ENCODE data around the gene MAPT.
"Not testable (repeated sequence)": the region's sequence is repeated elsewhere in the genome, so short reads cannot be mapped to it uniquely, and the experiment has no call there.

MAPT gene

GRCh38 chr17:46013502-46014165 lies 119.3 kb downstream of the MAPT start:
- DNase-seq = no peak

DNA sequence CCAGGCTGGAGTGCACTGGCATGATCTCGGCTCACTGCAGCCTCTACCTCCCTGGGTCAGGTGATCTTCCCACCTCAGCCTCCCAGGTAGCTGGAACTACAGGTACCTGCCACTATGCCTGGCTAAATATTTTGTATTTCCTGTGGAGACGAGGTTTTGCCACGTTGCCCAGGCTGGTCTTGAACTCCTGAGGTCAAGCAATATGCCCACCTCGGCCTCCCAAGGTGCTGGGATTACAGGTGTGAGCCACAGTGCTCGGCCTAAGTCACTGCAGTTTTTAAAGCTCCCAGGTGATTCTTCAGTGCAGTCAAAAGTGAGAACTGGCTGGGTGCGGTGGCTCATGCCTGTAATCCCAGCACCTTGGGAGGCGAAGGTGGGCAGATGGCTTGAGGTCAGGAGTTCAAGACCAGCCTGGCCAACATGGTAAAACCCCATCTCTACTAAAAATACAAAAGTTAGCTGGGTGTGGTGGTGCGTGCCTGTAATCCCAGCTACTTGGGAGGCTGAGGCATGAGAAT lies 125.1 kb downstream of the MAPT start:
- DNase-seq = not testable (repeated sequence)

- DNase-seq = peak; percentile 53
Observed at GRCh38 chr17:46020023-46020761, 125.8 kb downstream of the MAPT start.

DNA sequence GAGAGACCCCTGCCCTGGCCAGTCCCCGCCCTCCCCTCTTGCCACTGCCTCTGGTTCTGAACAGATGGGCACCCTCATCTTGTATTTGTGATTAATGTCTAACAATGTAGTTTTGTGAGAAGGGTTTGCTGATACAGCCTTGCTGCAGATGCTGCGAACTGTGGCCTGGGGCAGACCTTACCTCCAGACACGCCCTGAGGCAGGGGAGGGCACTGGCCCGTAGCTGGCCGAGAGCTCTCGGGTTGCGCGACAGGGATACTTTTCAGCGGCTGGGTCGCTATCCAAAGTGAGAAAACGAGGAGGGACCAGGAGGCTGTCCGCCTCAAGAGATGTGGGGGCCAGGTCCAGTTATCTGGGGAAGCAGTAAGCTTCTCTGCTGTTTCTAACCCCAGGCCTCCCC lies 126.6 kb downstream of the MAPT start:
- DNase-seq = no peak

- DNase-seq = not testable (repeated sequence)
Observed at GRCh38 chr17:46023366-46023765, 129.0 kb downstream of the MAPT start.

DNA sequence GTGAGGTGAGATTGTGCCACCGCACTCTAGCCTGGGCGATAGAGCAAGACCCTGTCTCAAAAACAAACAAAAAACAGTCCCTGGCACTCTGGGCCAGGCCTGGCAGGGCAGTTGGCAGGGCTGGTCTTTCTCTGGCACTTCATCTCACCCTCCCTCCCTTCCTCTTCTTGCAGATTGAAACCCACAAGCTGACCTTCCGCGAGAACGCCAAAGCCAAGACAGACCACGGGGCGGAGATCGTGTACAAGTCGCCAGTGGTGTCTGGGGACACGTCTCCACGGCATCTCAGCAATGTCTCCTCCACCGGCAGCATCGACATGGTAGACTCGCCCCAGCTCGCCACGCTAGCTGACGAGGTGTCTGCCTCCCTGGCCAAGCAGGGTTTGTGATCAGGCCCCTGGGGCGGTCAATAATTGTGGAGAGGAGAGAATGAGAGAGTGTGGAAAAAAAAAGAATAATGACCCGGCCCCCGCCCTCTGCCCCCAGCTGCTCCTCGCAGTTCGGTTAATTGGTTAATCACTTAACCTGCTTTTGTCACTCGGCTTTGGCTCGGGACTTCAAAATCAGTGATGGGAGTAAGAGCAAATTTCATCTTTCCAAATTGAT lies 129.5 kb downstream of the MAPT start:
- no peak for DNase-seq

DNA sequence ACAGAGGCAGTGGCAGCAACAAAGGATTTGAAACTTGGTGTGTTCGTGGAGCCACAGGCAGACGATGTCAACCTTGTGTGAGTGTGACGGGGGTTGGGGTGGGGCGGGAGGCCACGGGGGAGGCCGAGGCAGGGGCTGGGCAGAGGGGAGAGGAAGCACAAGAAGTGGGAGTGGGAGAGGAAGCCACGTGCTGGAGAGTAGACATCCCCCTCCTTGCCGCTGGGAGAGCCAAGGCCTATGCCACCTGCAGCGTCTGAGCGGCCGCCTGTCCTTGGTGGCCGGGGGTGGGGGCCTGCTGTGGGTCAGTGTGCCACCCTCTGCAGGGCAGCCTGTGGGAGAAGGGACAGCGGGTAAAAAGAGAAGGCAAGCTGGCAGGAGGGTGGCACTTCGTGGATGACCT lies 130.2 kb downstream of the MAPT start:
- DNase-seq = no peak

GRCh38 chr17:46025060-46025459 lies 130.7 kb downstream of the MAPT start:
- no peak for DNase-seq

- DNase-seq = no peak
Observed at GRCh38 chr17:46025510-46026165, 131.3 kb downstream of the MAPT start.

- DNase-seq = no peak
Observed at GRCh38 chr17:46026166-46027047, 132.1 kb downstream of the MAPT start.

DNA sequence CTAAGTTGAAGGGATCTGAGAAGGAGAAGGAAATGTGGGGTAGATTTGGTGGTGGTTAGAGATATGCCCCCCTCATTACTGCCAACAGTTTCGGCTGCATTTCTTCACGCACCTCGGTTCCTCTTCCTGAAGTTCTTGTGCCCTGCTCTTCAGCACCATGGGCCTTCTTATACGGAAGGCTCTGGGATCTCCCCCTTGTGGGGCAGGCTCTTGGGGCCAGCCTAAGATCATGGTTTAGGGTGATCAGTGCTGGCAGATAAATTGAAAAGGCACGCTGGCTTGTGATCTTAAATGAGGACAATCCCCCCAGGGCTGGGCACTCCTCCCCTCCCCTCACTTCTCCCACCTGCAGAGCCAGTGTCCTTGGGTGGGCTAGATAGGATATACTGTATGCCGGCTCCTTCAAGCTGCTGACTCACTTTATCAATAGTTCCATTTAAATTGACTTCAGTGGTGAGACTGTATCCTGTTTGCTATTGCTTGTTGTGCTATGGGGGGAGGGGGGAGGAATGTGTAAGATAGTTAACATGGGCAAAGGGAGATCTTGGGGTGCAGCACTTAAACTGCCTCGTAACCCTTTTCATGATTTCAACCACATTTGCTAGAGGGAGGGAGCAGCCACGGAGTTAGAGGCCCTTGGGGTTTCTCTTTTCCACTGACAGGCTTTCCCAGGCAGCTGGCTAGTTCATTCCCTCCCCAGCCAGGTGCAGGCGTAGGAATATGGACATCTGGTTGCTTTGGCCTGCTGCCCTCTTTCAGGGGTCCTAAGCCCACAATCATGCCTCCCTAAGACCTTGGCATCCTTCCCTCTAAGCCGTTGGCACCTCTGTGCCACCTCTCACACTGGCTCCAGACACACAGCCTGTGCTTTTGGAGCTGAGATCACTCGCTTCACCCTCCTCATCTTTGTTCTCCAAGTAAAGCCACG lies 133.0 kb downstream of the MAPT start:
- no peak for DNase-seq

- no peak for DNase-seq
Observed at GRCh38 chr17:46027976-46028325, 133.6 kb downstream of the MAPT start.

- DNase-seq = no peak
Observed at GRCh38 chr17:46028374-46028773, 134.0 kb downstream of the MAPT start.

DNA sequence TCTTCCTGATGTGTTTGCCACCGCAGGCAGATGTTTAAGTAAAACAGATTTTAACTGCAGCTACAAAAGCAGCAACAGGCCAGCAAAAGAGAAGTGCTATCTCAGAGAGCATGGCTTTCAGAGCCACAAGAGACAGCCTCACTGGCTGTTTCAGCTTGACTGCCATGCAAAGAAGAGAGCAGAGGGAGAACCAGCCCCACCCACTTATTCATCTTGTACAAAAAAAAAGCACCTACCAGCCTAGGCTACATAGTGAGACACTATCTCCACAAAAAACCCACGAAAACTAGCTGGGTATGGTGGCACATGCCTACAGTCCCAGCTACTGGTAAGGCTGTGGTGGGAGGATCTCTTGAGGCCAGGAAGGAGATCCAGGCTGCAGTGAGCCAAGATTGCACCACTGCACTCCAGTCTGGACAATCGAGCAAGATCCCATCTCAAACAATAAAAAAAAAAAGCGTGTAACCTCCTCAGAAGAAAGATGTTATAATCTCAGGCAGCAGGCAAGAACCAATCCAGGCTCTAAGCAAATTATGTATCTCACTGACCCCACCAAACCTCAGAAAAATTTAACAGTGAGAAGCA lies 134.7 kb downstream of the MAPT start:
- DNase-seq = no peak

DNA sequence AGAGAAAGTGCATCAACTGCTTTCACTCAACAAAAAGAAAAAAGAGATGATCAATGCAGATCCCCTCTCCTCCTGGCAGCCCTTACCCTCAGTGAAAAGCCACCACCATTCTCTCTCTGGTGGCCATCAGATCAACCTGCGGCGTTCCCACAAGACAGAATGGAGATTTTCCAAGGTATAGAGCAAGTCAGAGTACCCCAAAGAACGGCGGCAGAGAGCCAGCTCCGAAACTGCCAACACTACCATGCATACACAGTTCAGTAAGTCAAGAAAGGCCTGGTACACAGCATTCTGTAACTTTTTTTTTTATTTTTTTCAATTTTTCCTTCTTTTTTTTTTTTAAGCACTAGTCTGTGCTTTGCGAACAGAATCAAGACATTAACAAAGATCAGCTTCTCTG lies 135.3 kb downstream of the MAPT start:
- DNase-seq = no peak

- no peak for DNase-seq
Observed at GRCh38 chr17:46030752-46031151, 136.4 kb downstream of the MAPT start.

DNA sequence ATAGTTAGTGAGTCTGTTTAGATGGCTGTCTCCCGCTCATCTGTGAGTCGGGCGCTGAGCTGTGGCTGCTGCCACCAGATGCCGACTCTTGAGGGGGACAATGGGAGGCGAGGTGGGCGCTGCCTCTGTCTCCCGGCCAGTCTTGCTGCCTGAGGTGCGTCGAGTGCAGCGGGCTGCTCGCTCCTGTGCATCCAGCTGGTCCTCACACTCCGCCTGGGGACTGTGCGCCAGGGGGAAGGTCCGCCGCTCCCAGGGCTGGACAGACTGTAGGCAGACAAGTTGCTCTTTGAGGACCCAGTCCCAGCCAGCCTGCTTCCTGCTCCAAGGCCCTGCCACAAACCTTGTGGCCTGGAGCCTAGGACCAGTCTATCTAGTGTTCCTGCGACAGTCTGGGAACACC lies 137.1 kb downstream of the MAPT start:
- no peak for DNase-seq

DNA sequence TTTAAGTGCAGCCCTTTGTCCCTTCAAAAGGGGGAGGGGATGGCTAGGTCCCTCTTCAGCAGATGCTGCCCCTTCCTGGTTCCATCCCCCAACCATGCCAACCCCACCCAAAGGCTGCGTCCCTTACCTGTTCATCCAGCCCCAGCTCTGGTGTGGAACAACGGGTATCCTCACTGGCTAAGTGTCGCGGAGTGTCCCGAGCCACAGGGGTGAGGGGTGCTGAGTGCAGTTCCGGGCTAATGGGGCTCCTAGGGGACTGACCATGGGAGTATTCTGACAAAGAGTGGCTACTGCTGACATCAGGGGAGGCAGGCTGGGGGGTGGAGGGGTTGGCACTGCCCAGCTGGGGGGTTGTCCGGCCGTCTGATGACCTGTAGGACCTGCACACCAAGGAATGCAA lies 137.6 kb downstream of the MAPT start:
- DNase-seq = no peak

- no peak for DNase-seq
Observed at GRCh38 chr17:46032909-46033308, 138.6 kb downstream of the MAPT start.

DNA sequence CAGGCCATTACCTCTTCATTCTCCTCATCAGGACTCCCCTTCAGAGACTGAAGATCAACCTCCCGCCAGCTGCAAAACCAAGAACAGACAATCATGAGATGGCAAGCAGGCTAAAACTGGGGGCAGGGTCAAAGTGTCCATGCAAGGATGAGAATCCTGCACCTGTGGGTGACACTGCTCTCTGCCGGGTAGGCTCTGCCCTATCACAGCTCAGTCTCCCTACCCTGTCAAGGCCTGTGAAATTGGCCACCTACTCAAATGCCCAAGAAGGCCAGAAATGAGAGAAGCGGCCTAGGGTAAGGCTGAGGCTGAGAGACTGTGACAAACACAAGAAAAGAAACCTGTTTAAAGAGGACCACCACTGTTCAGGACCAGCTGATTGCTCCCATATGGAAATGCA lies 139.0 kb downstream of the MAPT start:
- no peak for DNase-seq
